IgD-negative memory B cell (primary cell): Measurements from ENCODE around the gene BTNL3. TPM values are rescaled to one million over a fixed set of nuclear protein-coding genes. Genes with fewer than 3 reads are reported as not detected.

Experiments
- H3K27ac Mint-ChIP-seq, 3 donors: one replicate each; pipeline ENCODE4 v1.8.0; 2020 to 2022; ENCODE audit warnings: mild to moderate bottlenecking in 3 of 3, mixed read lengths in 3 of 3, moderate library complexity in 1 of 3
- H3K27me3 Mint-ChIP-seq: one replicate; pipeline ENCODE4 v1.8.0; 2021; ENCODE audit warnings: mixed read lengths
- H3K36me3 Mint-ChIP-seq: one replicate; pipeline ENCODE4 v1.8.0; 2020; ENCODE audit warnings: mild to moderate bottlenecking, mixed read lengths
- H3K4me1 Mint-ChIP-seq, 3 donors: one replicate each; pipeline ENCODE4 v1.8.0; 2020 to 2022; ENCODE audit warnings: mixed read lengths in 3 of 3, mild to moderate bottlenecking in 1 of 3
- H3K4me3 Mint-ChIP-seq, 4 donors: one replicate each; pipeline ENCODE4 v1.8.0; 2020 to 2022; ENCODE audit warnings: mild to moderate bottlenecking in 4 of 4, mixed read lengths in 4 of 4, moderate library complexity in 3 of 4
- H3K9me3 Mint-ChIP-seq, 3 donors: one replicate each; pipeline ENCODE4 v1.8.0; 2020 to 2021; ENCODE audit warnings: mixed read lengths in 3 of 3, mild to moderate bottlenecking in 1 of 3
- polyA plus RNA-seq: library from polyadenylated mRNA; unstranded; fragments of 300-500 nt; fragmentation: Illumina TruSeq; gene quantifications from one replicate; pipeline ENCODE4 v1.2.3, GENCODE V29; 2021

The BTNL3 gene
- polyA plus RNA-seq = not detected

- no peaks in the 10 kb centered on the region for H3K9me3 Mint-ChIP-seq
- H3K36me3 Mint-ChIP-seq = no peaks in the 10 kb centered on the region
- H3K27me3 Mint-ChIP-seq = peaks cover 9% of the 10 kb centered on the region
- peak within 1 kb of the TSS in 1 of 4 donors; percentile 65 for H3K4me3 Mint-ChIP-seq
- no peak within 1 kb of the TSS for H3K27ac Mint-ChIP-seq
- H3K4me1 Mint-ChIP-seq = peaks cover 5 to 21% (median 6%) of the 10 kb centered on the region in 3 donors
These were observed at the start of gene BTNL3 for GRCh38 chr5:180988592-180988991. TSS of gene BTNL3 (plus strand) at chr5:180988846. CDS start at chr5:180989029, 183 bp downstream.

DNA sequence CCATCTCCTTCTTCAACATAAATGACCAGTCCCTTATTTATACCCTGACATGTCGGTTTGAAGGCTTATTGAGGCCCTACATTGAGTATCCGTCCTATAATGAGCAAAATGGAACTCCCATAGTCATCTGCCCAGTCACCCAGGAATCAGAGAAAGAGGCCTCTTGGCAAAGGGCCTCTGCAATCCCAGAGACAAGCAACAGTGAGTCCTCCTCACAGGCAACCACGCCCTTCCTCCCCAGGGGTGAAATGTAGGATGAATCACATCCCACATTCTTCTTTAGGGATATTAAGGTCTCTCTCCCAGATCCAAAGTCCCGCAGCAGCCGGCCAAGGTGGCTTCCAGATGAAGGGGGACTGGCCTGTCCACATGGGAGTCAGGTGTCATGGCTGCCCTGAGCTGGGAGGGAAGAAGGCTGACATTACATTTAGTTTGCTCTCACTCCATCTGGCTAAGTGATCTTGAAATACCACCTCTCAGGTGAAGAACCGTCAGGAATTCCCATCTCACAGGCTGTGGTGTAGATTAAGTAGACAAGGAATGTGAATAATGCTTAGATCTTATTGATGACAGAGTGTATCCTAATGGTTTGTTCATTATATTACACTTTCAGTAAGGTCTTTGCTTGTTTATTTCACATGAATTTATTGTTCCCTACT lies 38.2 kb upstream of the BTNL3 start:
- H3K36me3 Mint-ChIP-seq = peaks cover 4% of the 10 kb centered on the region
- H3K27me3 Mint-ChIP-seq = peaks cover 3% of the 10 kb centered on the region
- peaks cover 0 to 3% (median 1%) of the 10 kb centered on the region in 3 donors for H3K4me1 Mint-ChIP-seq
- no peak overlapping the region for H3K27ac Mint-ChIP-seq
- H3K9me3 Mint-ChIP-seq = peaks cover 0 to 6% (median 1%) of the 10 kb centered on the region in 3 donors
- no peak overlapping the region for H3K4me3 Mint-ChIP-seq

DNA sequence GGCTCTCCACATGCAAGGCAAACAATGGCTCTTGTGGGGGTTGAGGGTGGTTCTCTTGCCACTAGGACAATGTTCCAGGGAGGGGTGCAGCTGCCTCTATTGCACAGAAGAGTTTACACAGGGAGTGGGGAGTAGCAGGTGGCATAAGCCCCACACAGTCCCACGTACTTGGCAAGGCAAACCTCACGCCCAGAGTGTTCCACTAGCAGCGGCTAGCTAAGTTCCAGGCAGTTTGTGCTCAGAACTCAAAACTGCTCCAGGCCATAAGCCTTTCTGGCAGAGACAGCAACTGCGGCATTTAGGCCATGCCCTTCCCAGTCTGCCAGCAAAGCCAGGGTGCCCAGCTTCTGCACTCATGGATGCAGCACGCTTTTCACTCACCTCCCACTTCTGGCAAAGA lies 29.0 kb upstream of the BTNL3 start:
- peaks cover 17% of the 10 kb centered on the region for H3K27me3 Mint-ChIP-seq
- peaks cover 2% of the 10 kb centered on the region for H3K36me3 Mint-ChIP-seq
- H3K4me3 Mint-ChIP-seq = no peak overlapping the region
- H3K27ac Mint-ChIP-seq = no peak overlapping the region
- no peaks in the 10 kb centered on the region for H3K9me3 Mint-ChIP-seq
- H3K4me1 Mint-ChIP-seq = peaks cover 0 to 3% (median 2%) of the 10 kb centered on the region in 3 donors

DNA sequence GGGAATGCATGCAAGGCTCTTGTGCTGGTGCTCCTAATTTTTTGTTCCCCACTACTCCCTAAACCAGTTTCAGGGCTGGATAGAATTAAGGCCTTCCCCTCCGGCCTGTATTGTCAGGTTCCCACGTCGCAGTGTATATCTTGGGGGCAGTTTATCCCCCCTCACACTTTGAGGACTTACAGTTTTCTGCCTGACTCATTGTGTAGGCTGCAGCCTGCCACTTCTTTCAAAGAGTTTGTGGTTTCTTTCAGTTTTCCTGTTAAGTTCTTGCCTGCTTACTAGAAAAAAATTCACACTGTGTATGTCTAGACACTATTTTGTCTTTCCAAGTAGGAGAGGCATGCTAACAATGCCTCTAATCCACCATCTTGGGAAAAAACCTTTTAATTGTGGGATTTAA lies 28.4 kb upstream of the BTNL3 start:
- no peak overlapping the region for H3K27ac Mint-ChIP-seq
- no peak overlapping the region for H3K4me3 Mint-ChIP-seq
- peaks cover 0 to 2% (median 2%) of the 10 kb centered on the region in 3 donors for H3K4me1 Mint-ChIP-seq
- no peaks in the 10 kb centered on the region for H3K9me3 Mint-ChIP-seq
- H3K36me3 Mint-ChIP-seq = peaks cover 2% of the 10 kb centered on the region
- H3K27me3 Mint-ChIP-seq = peaks cover 17% of the 10 kb centered on the region

DNA sequence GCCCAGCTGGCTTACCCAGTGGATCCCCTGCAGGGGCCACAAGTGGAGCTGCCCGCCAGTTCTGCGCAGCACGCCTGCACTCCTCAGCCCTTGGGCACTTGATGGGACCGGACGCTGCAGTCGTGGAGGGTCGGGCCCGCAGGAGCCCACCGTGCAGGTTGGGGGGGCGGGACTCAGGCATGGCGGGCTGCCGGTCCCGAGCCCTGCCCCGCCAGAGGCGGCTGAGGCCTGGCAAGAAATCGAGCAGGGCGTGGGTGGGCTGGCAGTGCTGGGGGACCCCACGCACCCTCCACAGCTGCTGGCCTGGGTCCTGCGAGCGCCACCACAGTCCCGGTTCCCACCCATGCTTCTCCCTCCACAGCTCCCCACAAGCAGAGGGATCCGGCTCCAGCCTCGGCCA lies 19.2 kb upstream of the BTNL3 start:
- H3K4me3 Mint-ChIP-seq = no peak overlapping the region
- peaks cover 0 to 5% (median 0%) of the 10 kb centered on the region in 3 donors for H3K4me1 Mint-ChIP-seq
- peaks cover 0 to 6% (median 0%) of the 10 kb centered on the region in 3 donors for H3K9me3 Mint-ChIP-seq
- H3K36me3 Mint-ChIP-seq = no peaks in the 10 kb centered on the region
- peaks cover 3% of the 10 kb centered on the region for H3K27me3 Mint-ChIP-seq
- no peak overlapping the region for H3K27ac Mint-ChIP-seq

DNA sequence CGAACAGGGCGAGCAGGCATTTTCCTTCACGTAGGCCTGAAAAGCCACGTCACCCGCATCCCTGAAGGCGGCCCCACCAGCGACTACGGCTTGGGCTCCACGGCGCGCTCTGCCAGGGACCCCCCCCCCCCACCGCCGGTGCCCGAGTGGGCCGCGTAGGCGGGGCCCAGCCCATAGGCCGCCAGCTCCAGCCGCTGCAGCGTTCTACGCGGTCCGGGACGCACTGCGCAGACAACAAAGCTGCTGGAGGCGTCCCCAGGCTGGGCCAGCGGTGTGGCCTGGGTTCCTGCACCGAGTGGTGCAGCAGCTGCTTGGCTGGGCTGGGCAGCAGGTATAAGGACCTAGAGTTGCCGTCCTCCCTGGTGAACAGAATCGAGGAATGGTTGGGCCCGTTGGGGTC lies 18.3 kb upstream of the BTNL3 start:
- peaks cover 0 to 6% (median 0%) of the 10 kb centered on the region in 3 donors for H3K9me3 Mint-ChIP-seq
- peaks cover 5 to 14% (median 7%) of the 10 kb centered on the region in 3 donors for H3K4me1 Mint-ChIP-seq
- H3K36me3 Mint-ChIP-seq = no peaks in the 10 kb centered on the region
- no peak overlapping the region for H3K4me3 Mint-ChIP-seq
- H3K27ac Mint-ChIP-seq = no peak overlapping the region
- peaks cover 3% of the 10 kb centered on the region for H3K27me3 Mint-ChIP-seq

DNA sequence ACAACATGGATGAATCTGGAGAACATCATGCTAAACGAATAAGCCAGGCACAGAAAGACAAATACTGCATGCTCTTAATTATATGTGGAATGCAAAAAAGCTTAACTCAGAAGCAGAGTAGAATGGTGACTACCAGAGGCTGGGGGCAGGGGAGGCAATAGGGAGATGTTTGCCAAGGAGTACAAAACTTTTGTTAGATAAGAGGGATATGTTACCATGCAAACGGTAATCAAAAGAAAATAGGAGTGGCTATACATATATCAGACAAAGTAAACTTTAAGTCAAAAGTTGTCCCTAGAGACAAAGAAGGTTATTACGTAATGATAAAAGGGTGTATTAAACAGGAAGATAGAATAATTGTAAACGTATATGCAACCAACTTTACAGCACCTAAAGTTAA lies 17.8 kb upstream of the BTNL3 start:
- no peak overlapping the region for H3K27ac Mint-ChIP-seq
- peaks cover 10 to 19% (median 13%) of the 10 kb centered on the region in 3 donors for H3K4me1 Mint-ChIP-seq
- peaks cover 0 to 6% (median 0%) of the 10 kb centered on the region in 3 donors for H3K9me3 Mint-ChIP-seq
- peaks cover 3% of the 10 kb centered on the region for H3K27me3 Mint-ChIP-seq
- no peaks in the 10 kb centered on the region for H3K36me3 Mint-ChIP-seq
- no peak overlapping the region for H3K4me3 Mint-ChIP-seq

GRCh38 chr5:180974612-180975315 lies 13.9 kb upstream of the BTNL3 start:
- Mint-ChIP-seq H3K36me3 (no peaks in the 10 kb centered on the region), H3K27ac (peak overlapping the region; percentile 79 to 94 (median 91)), H3K9me3 (peaks cover 0 to 6% (median 0%) of the 10 kb centered on the region in 3 donors), H3K4me3 (peak overlapping the region in 2 of 4 donors; percentile 33 to 51), H3K4me1 (peaks cover 23 to 36% (median 29%) of the 10 kb centered on the region in 3 donors), H3K27me3 (no peaks in the 10 kb centered on the region)

- no peaks in the 10 kb centered on the region for H3K27me3 Mint-ChIP-seq
- peaks cover 0 to 6% (median 0%) of the 10 kb centered on the region in 3 donors for H3K9me3 Mint-ChIP-seq
- peak overlapping the region in 3 of 4 donors; percentile 6 to 74 (median 51) for H3K4me3 Mint-ChIP-seq
- H3K27ac Mint-ChIP-seq = peak overlapping the region; percentile 79 to 94 (median 91)
- no peaks in the 10 kb centered on the region for H3K36me3 Mint-ChIP-seq
- H3K4me1 Mint-ChIP-seq = peaks cover 23 to 36% (median 29%) of the 10 kb centered on the region in 3 donors
These were observed 13.3 kb upstream of the BTNL3 start for GRCh38 chr5:180975338-180975737.

DNA sequence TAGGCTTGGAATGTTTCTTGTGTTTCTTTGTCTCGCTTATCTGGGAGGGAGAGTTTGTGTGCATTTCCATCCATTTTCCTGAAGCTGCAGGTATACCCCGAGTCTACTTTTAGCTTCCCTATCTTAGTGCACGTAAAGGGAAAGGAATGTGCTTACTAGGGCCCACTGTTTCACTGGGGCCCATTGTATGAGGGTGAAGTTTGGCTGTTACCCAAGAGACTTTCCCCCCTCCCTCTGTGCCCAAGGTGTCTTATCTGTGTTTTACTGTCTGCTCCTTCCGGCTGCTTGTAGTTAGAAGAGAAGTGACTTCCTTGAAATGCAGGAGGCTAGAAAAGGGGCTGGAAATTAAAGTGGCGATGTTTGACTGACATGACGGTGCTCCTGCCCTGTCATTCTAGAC lies 12.1 kb upstream of the BTNL3 start:
- peaks cover 0 to 6% (median 0%) of the 10 kb centered on the region in 3 donors for H3K9me3 Mint-ChIP-seq
- H3K27me3 Mint-ChIP-seq = peaks cover 4% of the 10 kb centered on the region
- peaks cover 23 to 36% (median 29%) of the 10 kb centered on the region in 3 donors for H3K4me1 Mint-ChIP-seq
- H3K4me3 Mint-ChIP-seq = peak overlapping the region in 3 of 4 donors; percentile 8 to 89 (median 48)
- peak overlapping the region; percentile 79 to 94 (median 91) for H3K27ac Mint-ChIP-seq
- H3K36me3 Mint-ChIP-seq = no peaks in the 10 kb centered on the region

DNA sequence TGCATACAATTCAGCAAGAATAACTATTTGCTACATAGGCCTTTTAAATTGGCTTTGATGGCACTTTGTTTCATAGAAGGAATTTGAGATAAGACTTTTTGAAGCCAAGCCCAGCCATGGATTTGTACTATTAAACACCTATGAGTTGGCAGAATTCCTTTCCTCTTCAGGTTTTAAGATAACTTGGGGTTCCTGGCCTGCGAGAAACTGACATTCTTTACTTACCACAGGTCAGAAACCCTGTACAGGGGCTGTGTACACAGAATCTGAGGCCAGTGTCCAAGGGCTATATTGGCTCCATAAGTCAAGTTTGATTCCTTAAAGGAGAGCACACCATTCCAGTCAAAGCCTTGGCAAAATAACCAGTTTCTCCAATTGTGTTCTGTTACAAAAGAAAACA lies 10.8 kb upstream of the BTNL3 start:
- peak overlapping the region in 1 of 4 donors; percentile 20 for H3K4me3 Mint-ChIP-seq
- H3K4me1 Mint-ChIP-seq = peaks cover 23 to 36% (median 29%) of the 10 kb centered on the region in 3 donors
- H3K27ac Mint-ChIP-seq = peak overlapping the region in 1 of 3 donors; percentile 91
- peaks cover 8% of the 10 kb centered on the region for H3K27me3 Mint-ChIP-seq
- H3K36me3 Mint-ChIP-seq = no peaks in the 10 kb centered on the region
- peaks cover 0 to 4% (median 0%) of the 10 kb centered on the region in 3 donors for H3K9me3 Mint-ChIP-seq

- Mint-ChIP-seq H3K27me3 (peaks cover 8% of the 10 kb centered on the region), H3K36me3 (no peaks in the 10 kb centered on the region), H3K27ac (no peak overlapping the region), H3K4me1 (peaks cover 0 to 6% (median 4%) of the 10 kb centered on the region in 3 donors), H3K4me3 (no peak overlapping the region), H3K9me3 (no peaks in the 10 kb centered on the region)
These were observed 6.5 kb upstream of the BTNL3 start for GRCh38 chr5:180982008-180982741.

DNA sequence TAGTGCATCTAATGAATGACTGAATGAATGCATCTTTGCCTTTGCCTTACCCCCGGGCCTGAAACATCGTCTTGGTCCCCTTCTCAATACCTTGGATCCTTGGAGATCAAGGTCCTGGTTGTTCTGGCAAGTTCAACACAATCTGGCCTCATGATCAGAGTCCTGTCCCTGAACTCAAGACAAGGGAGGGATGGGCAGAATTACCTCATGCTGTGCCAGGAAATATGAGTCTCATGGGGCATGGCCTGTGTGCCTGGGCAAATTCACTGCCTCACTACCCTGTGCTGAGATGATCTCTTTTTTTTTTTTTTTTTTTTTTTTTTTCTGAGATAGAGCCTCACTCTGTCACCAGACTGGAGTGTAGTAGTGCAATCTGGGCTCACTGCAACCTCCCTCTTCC lies 630 bp upstream of the BTNL3 start:
- Mint-ChIP-seq H3K36me3 (no peaks in the 10 kb centered on the region), H3K4me3 (no peak overlapping the region)

DNA sequence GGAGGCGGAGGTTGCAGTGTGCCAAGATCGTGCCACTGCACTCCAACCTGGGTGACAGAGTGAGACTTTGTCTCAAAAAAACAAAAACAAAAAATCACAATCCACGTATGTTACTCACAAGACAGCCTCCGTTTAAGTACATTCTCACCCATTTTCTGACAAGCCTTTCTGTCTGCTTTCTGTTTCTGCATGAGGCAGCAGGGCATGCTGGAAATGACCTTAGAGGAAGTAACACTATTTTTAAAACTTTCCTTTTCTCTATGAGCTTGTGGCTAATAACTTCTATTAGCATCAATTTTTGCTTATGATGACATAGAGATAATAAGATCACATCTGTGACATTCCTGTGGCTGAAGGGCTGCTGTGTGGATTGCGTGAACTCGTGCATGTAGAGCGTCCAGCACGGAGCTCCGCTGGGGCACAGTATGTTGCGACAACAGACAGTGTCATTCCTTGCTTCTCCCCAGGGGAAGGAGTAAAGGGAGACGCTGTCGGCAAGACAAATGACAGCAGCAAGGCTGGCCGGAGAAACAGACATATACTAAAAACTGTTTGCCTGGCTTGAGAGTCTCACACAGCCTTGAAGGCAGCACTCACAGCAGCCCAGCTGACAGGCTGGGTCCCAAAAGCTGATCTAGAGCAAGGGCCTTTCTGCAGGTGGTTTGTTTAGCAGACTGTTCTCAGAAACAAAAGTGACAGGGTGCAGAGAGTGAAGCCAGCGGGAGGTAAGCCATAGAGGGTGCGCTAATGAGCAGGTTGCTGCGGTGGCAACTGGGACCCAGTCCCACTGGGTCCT lies 1.6 kb downstream of the BTNL3 start:
- Mint-ChIP-seq H3K36me3 (no peaks in the 10 kb centered on the region), H3K4me3 (peak overlapping the region; percentile 40 to 79 (median 67))

More for the DNA sequence above, 630 bp upstream of the BTNL3 start:
- Mint-ChIP-seq H3K27ac (no peak overlapping the region), H3K27me3 (peaks cover 9% of the 10 kb centered on the region), H3K4me1 (peaks cover 5 to 21% (median 6%) of the 10 kb centered on the region in 3 donors), H3K9me3 (no peaks in the 10 kb centered on the region)

More for the DNA sequence above, 1.6 kb downstream of the BTNL3 start:
- Mint-ChIP-seq H3K4me1 (peaks cover 5 to 23% (median 6%) of the 10 kb centered on the region in 3 donors), H3K9me3 (peaks cover 0 to 7% (median 7%) of the 10 kb centered on the region in 3 donors), H3K27me3 (peaks cover 9% of the 10 kb centered on the region), H3K27ac (no peak overlapping the region)
